Measurements from ENCODE around the gene USP47.
A peak's percentile ranks its signal among the peaks of the same experiment; 100 is the strongest.

Gene USP47

DNA sequence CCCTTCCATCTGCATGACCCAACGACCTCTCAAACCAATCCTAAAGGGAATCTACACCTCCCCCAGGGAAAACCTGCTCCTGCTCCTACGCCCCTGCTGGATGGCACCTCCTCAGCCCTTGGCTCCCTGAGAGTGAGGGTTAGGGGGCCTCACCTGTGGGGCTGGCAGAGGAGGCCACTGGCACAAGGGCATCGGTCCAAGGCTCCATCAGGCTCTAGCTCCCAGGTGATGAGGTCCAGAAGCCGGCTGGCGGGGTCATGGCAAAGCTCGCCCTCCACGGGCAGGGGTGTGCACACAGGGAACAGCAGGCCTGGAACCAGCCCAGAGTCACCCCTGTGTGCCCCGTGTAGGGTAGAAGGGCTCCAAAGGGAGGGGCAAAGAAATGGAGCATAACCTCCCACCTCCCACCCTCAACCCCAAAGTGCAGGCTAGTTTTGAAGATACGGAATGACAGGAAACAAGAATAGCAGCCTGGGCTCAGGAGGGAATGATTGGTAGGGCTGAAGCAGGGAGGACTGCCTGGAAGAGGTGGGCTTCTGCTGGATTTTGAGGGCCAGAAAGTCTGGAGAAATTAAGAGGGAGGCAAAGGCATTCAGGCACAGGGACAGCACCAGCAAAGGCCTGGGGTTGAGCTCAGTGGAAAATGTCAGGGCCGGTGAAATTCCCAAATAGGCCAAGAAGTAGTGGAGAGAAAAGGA, 124.0 kb downstream of the USP47 start:
- DNase-seq (ENCODE audit: extremely low spot score) = no peak
- TF ChIP-seq SUZ12 (IDR thresholded peaks at IDR 0.05) (no peak), ARNT (IDR thresholded peaks at IDR 0.05) (no peak), BHLHE40 (IDR thresholded peaks at IDR 0.05; ENCODE audit: borderline replicate concordance) (no peak), FOXA1 (IDR thresholded peaks at IDR 0.05) (no peak), ZNF384 (IDR thresholded peaks at IDR 0.05) (no peak), NFRKB (IDR thresholded peaks at IDR 0.05) (no peak), FOXK2 (IDR thresholded peaks at IDR 0.05) (no peak), FOXM1 (IDR thresholded peaks at IDR 0.05; ENCODE audit: borderline replicate concordance) (no peak), L3MBTL2 (conservative IDR thresholded peaks at IDR 0.05) (no peak), SP1 (IDR thresholded peaks at IDR 0.05) (no peak), CTBP1 (IDR thresholded peaks at IDR 0.05; ENCODE audit: borderline replicate concordance) (no peak), ELF4 (IDR thresholded peaks at IDR 0.05) (no peak)
- TF ChIP-seq, protein P1, sequence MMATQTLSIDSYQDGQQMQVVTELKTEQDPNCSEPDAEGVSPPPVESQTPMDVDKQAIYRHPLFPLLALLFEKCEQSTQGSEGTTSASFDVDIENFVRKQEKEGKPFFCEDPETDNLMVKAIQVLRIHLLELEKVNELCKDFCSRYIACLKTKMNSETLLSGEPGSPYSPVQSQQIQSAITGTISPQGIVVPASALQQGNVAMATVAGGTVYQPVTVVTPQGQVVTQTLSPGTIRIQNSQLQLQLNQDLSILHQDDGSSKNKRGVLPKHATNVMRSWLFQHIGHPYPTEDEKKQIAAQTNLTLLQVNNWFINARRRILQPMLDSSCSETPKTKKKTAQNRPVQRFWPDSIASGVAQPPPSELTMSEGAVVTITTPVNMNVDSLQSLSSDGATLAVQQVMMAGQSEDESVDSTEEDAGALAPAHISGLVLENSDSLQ (IDR thresholded peaks at IDR 0.05) = no peak
- ChIA-PET POLR2A (interaction anchor here (1.0 kb wide), 1 partner anchor 43 kb away, joined by 3 read pairs; no protein-coding TSS in a partner anchor), CTCF (interaction anchor here (0.6 to 1.4 kb wide), 3 partner anchors 16 to 78 kb away, joined by 3 to 5 read pairs (median 4); no protein-coding TSS in a partner anchor)

DNA sequence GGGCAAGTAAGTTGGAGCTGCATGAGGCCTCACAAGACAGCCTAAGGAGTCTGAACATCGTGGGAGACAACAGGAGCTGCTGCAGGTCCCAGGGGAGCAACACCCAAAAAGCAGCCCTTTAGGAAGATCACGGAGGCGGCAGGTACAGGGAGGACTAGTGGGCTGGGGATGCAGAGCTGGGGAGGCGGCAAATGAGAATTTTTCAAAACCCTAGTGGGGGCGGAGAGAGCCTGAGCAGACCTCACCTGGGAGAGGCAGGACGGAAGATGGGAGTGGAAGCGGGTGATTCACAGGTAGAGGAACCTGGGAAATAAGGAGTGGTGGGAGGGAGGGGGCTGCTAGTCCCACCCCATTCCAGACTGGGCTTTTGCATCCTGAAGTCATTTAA, 124.6 kb downstream of the USP47 start:
- DNase-seq (ENCODE audit: extremely low spot score) = no peak
- TF ChIP-seq SUZ12 (IDR thresholded peaks at IDR 0.05) = no peak
- TF ChIP-seq, protein P1 (IDR thresholded peaks at IDR 0.05) = no peak
- TF ChIP-seq ZNF384 (IDR thresholded peaks at IDR 0.05) = no peak
- no peak for TF ChIP-seq L3MBTL2 (conservative IDR thresholded peaks at IDR 0.05)
- no peak for TF ChIP-seq FOXA1 (IDR thresholded peaks at IDR 0.05)
- no peak for TF ChIP-seq LEF1 (IDR thresholded peaks at IDR 0.05; ENCODE audit: borderline replicate concordance)
- no peak for TF ChIP-seq BHLHE40 (IDR thresholded peaks at IDR 0.05; ENCODE audit: borderline replicate concordance)
- ChIA-PET CTCF (interaction anchor here (1.4 kb wide), 2 partner anchors 35 to 78 kb away, joined by 4 to 5 read pairs; no protein-coding TSS in a partner anchor), POLR2A (interaction anchor here (1.0 kb wide), 1 partner anchor 43 kb away, joined by 3 read pairs; no protein-coding TSS in a partner anchor)

DNA sequence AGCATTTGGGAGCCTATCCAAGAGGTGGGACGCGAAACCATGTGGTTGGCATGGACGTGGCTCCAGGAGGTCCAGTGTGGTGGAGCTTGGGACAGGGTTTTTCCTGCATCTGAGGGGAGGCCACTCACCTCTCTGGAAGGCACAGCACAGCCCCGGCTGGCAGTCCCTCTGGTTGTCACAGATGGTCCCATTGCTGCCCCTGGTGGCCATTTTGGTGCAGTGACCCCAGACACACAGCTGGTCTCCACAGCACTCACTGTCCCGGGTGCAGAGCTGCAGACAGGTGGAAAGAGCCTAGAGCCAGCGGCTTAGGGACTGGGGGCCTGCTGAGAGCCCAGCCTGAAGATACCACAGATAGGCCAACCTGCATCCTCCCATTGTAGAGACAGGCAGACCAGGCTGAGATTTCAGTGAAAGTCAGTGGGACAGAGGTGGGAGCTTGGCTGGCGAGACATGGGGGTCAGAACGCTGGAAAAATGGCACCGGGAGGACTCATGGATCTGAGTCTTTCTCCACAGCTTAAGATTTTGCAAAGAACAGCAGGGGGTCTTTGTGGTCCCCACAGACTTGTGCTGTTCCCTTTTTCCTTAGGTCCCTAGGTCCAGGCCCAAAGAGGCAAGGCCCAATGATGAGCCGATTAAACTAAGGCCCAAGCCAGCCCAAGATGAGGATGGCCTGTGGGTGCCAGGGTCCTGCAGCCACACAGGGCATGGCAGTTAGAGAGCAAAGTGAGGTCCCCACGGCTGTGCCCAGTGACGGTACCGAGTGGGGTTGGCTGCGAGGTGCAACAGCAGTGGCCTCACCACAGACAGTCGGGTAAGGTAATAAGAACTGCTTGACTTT, 125.3 kb downstream of the USP47 start:
- TF ChIP-seq FOXM1 (IDR thresholded peaks at IDR 0.05; ENCODE audit: borderline replicate concordance) (no peak), HDGF (IDR thresholded peaks at IDR 0.05; ENCODE audit: borderline replicate concordance) (0 out of 2 replicates have a peak, but pooled peaks have one; percentile 39), FOXK2 (IDR thresholded peaks at IDR 0.05) (no peak), L3MBTL2 (conservative IDR thresholded peaks at IDR 0.05) (no peak)
- CTCF ChIA-PET = interaction anchor here (0.7 to 1.4 kb wide), 5 partner anchors 9 to 1334 kb away, joined by 3 to 5 read pairs (median 3); no protein-coding TSS in a partner anchor

DNA sequence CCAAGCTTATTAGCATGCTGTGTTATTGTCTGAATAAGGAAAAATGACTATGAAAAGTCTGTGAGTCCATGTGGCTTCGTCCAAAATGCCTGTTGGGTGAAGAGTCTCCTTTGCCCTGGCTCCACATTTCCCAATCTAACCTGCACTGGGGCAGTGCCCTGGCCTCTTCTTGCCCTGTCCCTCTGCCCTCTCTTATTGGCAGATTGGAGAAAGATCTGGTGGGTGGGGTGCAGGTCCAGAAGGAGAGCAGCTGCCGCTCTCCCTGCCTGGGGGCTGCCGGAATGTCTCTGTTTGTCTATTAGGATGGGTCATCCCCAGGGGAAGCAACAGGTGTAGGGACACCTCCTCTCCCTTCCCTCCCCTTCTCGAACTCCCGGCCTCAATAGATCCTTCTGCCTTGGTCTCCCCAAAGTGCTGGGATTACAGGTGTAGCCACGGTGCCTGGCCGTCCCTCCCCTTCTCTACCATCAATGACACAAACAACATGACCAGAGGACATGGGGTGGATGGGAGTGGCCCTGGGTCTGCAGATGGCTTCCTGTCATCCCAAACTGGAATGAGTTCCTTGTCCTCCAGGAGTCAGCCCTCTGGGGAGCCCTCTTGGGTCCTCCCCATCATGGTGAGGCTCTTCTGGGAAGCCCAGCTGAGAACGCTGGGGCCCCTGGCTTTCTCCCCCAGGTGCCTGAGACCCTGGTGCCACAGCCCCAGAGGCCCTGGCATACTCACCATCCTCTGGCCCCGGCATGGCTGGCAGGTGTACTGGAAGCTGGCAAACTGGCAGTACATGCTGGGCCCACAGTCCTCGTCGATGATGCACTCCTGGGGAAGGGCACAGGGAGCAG, 126.1 kb downstream of the USP47 start:
- ChIA-PET CTCF (interaction anchor here (0.7 to 1.4 kb wide), 2 partner anchors 10 to 36 kb away, joined by 3 to 5 read pairs; no protein-coding TSS in a partner anchor), POLR2A (no interaction called here)
- TF ChIP-seq FOXA1 (IDR thresholded peaks at IDR 0.05) (no peak), ARNT (IDR thresholded peaks at IDR 0.05) (no peak), FOXM1 (IDR thresholded peaks at IDR 0.05; ENCODE audit: borderline replicate concordance) (no peak), LEF1 (IDR thresholded peaks at IDR 0.05; ENCODE audit: borderline replicate concordance) (no peak), ELF4 (IDR thresholded peaks at IDR 0.05) (no peak), SUZ12 (IDR thresholded peaks at IDR 0.05) (no peak), TARDBP (IDR thresholded peaks at IDR 0.05) (no peak), HDGF (IDR thresholded peaks at IDR 0.05; ENCODE audit: borderline replicate concordance) (no peak), ZNF384 (IDR thresholded peaks at IDR 0.05) (no peak), CTBP1 (IDR thresholded peaks at IDR 0.05; ENCODE audit: borderline replicate concordance) (no peak), L3MBTL2 (conservative IDR thresholded peaks at IDR 0.05) (no peak), FOXK2 (IDR thresholded peaks at IDR 0.05) (no peak), BHLHE40 (IDR thresholded peaks at IDR 0.05; ENCODE audit: borderline replicate concordance) (no peak), SP1 (IDR thresholded peaks at IDR 0.05) (no peak), NFRKB (IDR thresholded peaks at IDR 0.05) (no peak)
- TF ChIP-seq, protein P1 (IDR thresholded peaks at IDR 0.05) = no peak
- no peak for DNase-seq (ENCODE audit: extremely low spot score)

More for the DNA sequence above, 125.3 kb downstream of the USP47 start:
- peak; percentile 88 for DNase-seq (ENCODE audit: extremely low spot score)
- POLR2A ChIA-PET = no interaction called here
